Loucy (cell line): Measurements from ENCODE around the gene POU4F1.

ENCODE experiments used
- H2AFZ ChIP-seq: fragments of 200-600 bp; sonication (generic); 2 replicates; pipeline ENCODE4 v1.6.0; 2016; ENCODE audit warnings: antibody characterized with exemption, mild to moderate bottlenecking, low read length, moderate library complexity
- H3F3A ChIP-seq: fragments of 200-600 bp; 2 replicates; pipeline ENCODE4 v1.6.0; 2016; ENCODE audit warnings: antibody characterized with exemption, low read depth, mild to moderate bottlenecking
- H3K27me3 ChIP-seq: fragments of 200-600 bp; sonication (generic); 2 replicates; pipeline ENCODE4 v1.6.1; 2014; ENCODE audit warnings: low read length, mild to moderate bottlenecking; ENCODE audit not compliant: insufficient read depth, poor library complexity, severe bottlenecking
- H3K36me3 ChIP-seq: fragments of 200-600 bp; sonication (generic); 2 replicates; pipeline ENCODE4 v1.6.1; 2016; ENCODE audit warnings: low read length; ENCODE audit not compliant: insufficient read depth
- H3K4me1 ChIP-seq: fragments of 200-600 bp; sonication (generic); 2 replicates; pipeline ENCODE4 v1.5.1; 2014; ENCODE audit warnings: low read length, mild to moderate bottlenecking; ENCODE audit not compliant: insufficient read depth, poor library complexity, severe bottlenecking
- H3K4me2 ChIP-seq: fragments of 200-600 bp; sonication (generic); 2 replicates; pipeline ENCODE4 v1.6.0; 2014; ENCODE audit warnings: antibody characterized with exemption, low read length, low read depth, mild to moderate bottlenecking; ENCODE audit not compliant: poor library complexity, severe bottlenecking
- H3K4me3 ChIP-seq: fragments of 200-600 bp; sonication (generic); 2 replicates; pipeline ENCODE4 v1.5.1; 2014; ENCODE audit warnings: low read length, mild to moderate bottlenecking, mixed read lengths; ENCODE audit not compliant: poor library complexity, severe bottlenecking
- H3K79me2 ChIP-seq: fragments of 200-600 bp; sonication (generic); 2 replicates; pipeline ENCODE4 v1.6.1; 2014; ENCODE audit warnings: low read length; ENCODE audit not compliant: insufficient read depth
- H3K9ac ChIP-seq: fragments of 200-600 bp; sonication (generic); 2 replicates; pipeline ENCODE4 v1.6.0; 2014; ENCODE audit warnings: mild to moderate bottlenecking, low read depth, low read length, moderate library complexity; ENCODE audit not compliant: poor library complexity, severe bottlenecking
- H3K9me2 ChIP-seq: fragments of 200-600 bp; sonication (generic); replicated peaks from 2 replicates; pipeline ENCODE4 v1.6.1; 2016; ENCODE audit warnings: low read depth, low read length, mixed read lengths
- H3K9me3 ChIP-seq: fragments of 200-600 bp; sonication (generic); 2 replicates; pipeline ENCODE4 v1.6.1; 2014; ENCODE audit warnings: mild to moderate bottlenecking, antibody characterized with exemption, low read length, low read depth; ENCODE audit not compliant: insufficient read depth
- H4K20me1 ChIP-seq: fragments of 200-600 bp; sonication (generic); 2 replicates; pipeline ENCODE4 v1.6.0; 2014; ENCODE audit warnings: antibody characterized with exemption, low read length, mild to moderate bottlenecking; ENCODE audit not compliant: insufficient read depth, poor library complexity, severe bottlenecking
- EZH2phosphoT487 ChIP-seq: fragments of 200-600 bp; IDR thresholded peaks from 2 replicates; pipeline ENCODE4 v1.6.1; 2018; ENCODE audit warnings: antibody characterized with exemption, mild to moderate bottlenecking, moderate library complexity, borderline replicate concordance
- TF ChIP-seq, protein P1 (sequence below): fragments of 200-600 bp; sonication (generic); conservative IDR thresholded peaks from 2 replicates; pipeline ENCODE4 v1.5.1; 2014; ENCODE audit warnings: mild to moderate bottlenecking, antibody characterized with exemption, low read length

POU4F1 gene

DNA sequence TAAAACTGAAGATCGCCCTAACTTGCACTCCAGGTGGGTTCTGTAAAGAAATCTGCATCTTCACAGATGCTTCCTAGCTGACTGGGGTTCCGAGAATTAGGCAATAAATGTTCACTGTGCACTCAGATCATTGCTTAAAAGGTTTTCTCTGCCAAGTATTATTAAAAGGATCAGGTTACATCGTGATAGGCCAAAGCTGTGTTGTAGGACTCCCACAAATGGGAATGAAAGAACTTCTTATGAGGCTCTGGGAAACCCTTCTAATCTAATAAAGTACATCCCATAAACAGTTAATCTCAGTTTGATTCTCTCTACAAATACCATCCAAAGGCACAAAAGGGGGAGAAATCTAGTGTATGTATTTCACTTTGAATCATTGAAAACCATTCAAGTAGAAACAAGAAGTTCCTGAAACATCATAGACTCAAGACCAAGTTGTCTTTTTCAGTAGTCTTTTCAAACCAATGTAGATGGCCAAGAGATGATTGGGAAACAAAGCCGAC, 7.1 kb upstream of the POU4F1 start:
- no peak overlapping the region for H3K4me2 ChIP-seq
- H3K36me3 ChIP-seq, result peaks cover 22% of the 10 kb centered on the region
- H3K9ac ChIP-seq, result no peak overlapping the region
- no peaks in the 10 kb centered on the region for H3K9me2 ChIP-seq
- H3K27me3 ChIP-seq, result no peaks in the 10 kb centered on the region
- TF ChIP-seq, protein P1, sequence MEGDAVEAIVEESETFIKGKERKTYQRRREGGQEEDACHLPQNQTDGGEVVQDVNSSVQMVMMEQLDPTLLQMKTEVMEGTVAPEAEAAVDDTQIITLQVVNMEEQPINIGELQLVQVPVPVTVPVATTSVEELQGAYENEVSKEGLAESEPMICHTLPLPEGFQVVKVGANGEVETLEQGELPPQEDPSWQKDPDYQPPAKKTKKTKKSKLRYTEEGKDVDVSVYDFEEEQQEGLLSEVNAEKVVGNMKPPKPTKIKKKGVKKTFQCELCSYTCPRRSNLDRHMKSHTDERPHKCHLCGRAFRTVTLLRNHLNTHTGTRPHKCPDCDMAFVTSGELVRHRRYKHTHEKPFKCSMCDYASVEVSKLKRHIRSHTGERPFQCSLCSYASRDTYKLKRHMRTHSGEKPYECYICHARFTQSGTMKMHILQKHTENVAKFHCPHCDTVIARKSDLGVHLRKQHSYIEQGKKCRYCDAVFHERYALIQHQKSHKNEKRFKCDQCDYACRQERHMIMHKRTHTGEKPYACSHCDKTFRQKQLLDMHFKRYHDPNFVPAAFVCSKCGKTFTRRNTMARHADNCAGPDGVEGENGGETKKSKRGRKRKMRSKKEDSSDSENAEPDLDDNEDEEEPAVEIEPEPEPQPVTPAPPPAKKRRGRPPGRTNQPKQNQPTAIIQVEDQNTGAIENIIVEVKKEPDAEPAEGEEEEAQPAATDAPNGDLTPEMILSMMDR, result no peak
- no peak for TF ChIP-seq EZH2phosphoT487
- H3K4me1 ChIP-seq, result peaks cover 12% of the 10 kb centered on the region
- peaks cover 3% of the 10 kb centered on the region for H4K20me1 ChIP-seq
- no peak overlapping the region for H3K4me3 ChIP-seq
- 0 out of 2 replicates have a peak, but pooled peaks cover 6% of the 10 kb centered on the region for H3F3A ChIP-seq
- no peak overlapping the region for H2AFZ ChIP-seq
- H3K9me3 ChIP-seq, result no peaks in the 10 kb centered on the region
- H3K79me2 ChIP-seq, result no peaks in the 10 kb centered on the region

DNA sequence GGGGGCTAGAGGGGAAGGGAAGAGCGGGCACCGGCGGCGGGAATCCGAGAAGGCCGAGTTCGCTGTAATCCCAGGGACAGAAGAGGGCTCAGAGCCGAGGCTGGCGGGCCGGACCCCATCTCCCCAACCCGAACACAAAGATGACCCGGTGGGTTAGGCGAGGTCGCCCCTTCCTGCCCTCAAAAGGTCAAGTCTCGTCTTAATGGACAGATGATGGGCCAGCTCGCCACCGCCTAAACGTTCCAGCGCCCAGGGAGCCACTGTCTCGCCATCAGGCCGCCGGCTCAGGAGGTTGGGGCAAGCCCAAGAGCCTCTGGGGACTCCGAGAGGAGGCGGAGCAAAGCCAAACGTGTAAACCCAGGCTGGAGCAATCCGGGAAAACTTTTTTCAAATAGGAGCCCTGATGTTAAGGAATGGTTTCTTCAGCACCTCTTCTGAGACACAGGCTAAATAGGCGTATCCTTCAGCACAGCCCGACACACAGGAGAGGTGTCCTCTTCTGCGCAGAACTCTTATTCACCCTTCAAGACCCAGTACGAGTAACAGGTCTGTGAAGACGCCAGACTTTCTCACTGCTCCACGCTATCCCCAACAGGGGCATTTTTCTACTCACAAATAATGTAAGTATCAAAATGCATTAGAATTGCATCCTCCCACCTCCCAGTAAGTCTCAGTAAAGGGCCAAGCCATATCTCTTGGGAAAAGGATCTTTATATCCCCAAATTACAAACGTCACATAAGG, 6.3 kb upstream of the POU4F1 start:
- no peaks in the 10 kb centered on the region for H3K79me2 ChIP-seq
- H3K9ac ChIP-seq, result no peak overlapping the region
- no peaks in the 10 kb centered on the region for H3K27me3 ChIP-seq
- no peak overlapping the region for H2AFZ ChIP-seq
- H3K36me3 ChIP-seq, result peaks cover 14% of the 10 kb centered on the region; the same call in 1 of the 2 replicates
- H3K9me3 ChIP-seq, result no peaks in the 10 kb centered on the region
- H3K4me3 ChIP-seq, result no peak overlapping the region
- 0 out of 2 replicates have a peak, but pooled peaks cover 6% of the 10 kb centered on the region for H3F3A ChIP-seq
- no peaks in the 10 kb centered on the region for H3K9me2 ChIP-seq
- H3K4me2 ChIP-seq, result no peak overlapping the region
- peaks cover 20% of the 10 kb centered on the region for H3K4me1 ChIP-seq
- no peaks in the 10 kb centered on the region for H4K20me1 ChIP-seq
- no peak for TF ChIP-seq EZH2phosphoT487
- TF ChIP-seq, protein P1, result no peak

DNA sequence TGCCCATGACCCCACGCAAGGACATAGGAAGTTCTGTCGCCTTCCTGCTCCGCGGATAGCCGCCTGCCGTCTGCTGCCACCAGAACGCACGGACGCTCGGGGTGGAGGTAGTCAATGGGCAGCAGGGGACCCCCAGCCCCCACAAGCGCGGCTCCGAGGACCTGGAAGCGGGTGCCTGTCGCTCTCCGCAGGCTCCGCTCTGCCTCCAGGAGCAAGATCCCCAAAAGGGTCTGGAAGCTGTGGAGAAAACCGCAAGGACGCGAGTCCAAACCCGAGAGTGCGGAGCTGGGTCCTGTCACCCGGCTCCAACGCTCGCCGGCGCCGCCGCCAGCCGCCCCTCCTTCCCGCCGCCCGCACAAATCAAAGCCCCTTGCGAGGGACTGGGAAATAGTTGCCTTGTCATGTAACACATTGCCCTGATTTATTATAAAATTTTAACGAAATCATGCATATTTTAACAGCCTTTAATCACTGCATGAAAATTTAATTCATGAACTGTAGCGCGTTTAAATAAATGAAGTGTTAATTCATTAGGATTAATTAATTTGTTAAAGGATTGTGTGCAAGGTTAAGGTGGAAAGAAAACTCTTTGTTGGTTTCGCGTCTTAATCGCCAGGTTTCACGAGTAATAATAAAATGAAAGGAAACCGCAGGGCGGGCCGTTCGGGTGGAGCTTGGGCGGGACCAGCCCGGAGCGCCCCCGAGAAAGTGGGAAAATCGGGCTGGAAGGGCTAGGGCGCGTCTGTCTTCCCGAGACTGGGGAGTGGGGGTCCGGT, 5.5 kb upstream of the POU4F1 start:
- Histone ChIP-seq H3K79me2 (no peaks in the 10 kb centered on the region), H3K9me3 (no peaks in the 10 kb centered on the region), H3K36me3 (peaks cover 7% of the 10 kb centered on the region; the same call in 1 of the 2 replicates), H4K20me1 (no peaks in the 10 kb centered on the region), H2AFZ (no peak overlapping the region), H3K4me1 (peaks cover 27% of the 10 kb centered on the region), H3K4me2 (no peak overlapping the region), H3K27me3 (no peaks in the 10 kb centered on the region), H3F3A (0 out of 2 replicates have a peak, but pooled peaks cover 6% of the 10 kb centered on the region), H3K4me3 (no peak overlapping the region), H3K9ac (no peak overlapping the region), H3K9me2 (no peaks in the 10 kb centered on the region)
- TF ChIP-seq EZH2phosphoT487, result no peak
- TF ChIP-seq, protein P1, result no peak
